ENCODE results near the gene PDIA5.

GRCh38 chr3:123126653-123127052, 59.8 kb downstream of the PDIA5 start:
- no peak for TF ChIP-seq FOXP4 (CRISPR knock-in tag; IDR thresholded peaks at IDR 0.05)
- TF ChIP-seq CTCF (IDR thresholded peaks at IDR 0.05) = no peak
- no peak for TF ChIP-seq ZNF281 (CRISPR knock-in tag; IDR thresholded peaks at IDR 0.05)
- no peak for TF ChIP-seq EMX1 (CRISPR knock-in tag; IDR thresholded peaks at IDR 0.05)
- TF ChIP-seq GABPB1 (CRISPR knock-in tag; IDR thresholded peaks at IDR 0.05) = no peak
- no peak for TF ChIP-seq MAX (CRISPR knock-in tag; IDR thresholded peaks at IDR 0.05)
- TF ChIP-seq USF2 (CRISPR knock-in tag; IDR thresholded peaks at IDR 0.05) = no peak
- TF ChIP-seq ZSCAN18 (CRISPR knock-in tag; IDR thresholded peaks at IDR 0.05) = no peak
- TF ChIP-seq ZNF121 (CRISPR knock-in tag; IDR thresholded peaks at IDR 0.05) = no peak
- no peak for TF ChIP-seq E2F1 (CRISPR knock-in tag; IDR thresholded peaks at IDR 0.05)
- TF ChIP-seq ATF3 (CRISPR knock-in tag; conservative IDR thresholded peaks at IDR 0.05) = no peak
- no peak for TF ChIP-seq TCF7 (CRISPR knock-in tag; IDR thresholded peaks at IDR 0.05; ENCODE audit: low read depth)
- no peak for TF ChIP-seq E2F5 (CRISPR knock-in tag; IDR thresholded peaks at IDR 0.05)
- no peak for TF ChIP-seq ZNF263 (CRISPR knock-in tag; IDR thresholded peaks at IDR 0.05; ENCODE audit: low read depth)

All from WTC11 (cell line).